ENCODE results near the gene ARHGEF19. TPM values are rescaled to one million over a fixed set of nuclear protein-coding genes. Genes with fewer than 3 reads are reported as not detected.

The ARHGEF19 gene
- total and polyA plus RNA-seq, 9 of the 15 experiments (the other 6 are each of a cell fraction or from before 2014, with no cell fraction given) = 0.73 to 21.0 (median 5.2) TPM

GRCh38 chr1:16173447-16174260 lies 38.8 kb downstream of the ARHGEF19 start (continued):
- peak; percentile 80; the same call in 1 of the 2 replicates for TF ChIP-seq ARID3B (CRISPR knock-in tag; IDR thresholded peaks at IDR 0.05; ENCODE audit: borderline replicate concordance)
- TF ChIP-seq FOXM1 (IDR thresholded peaks at IDR 0.05; ENCODE audit: low read depth) = no peak
- TF ChIP-seq FOXM1 (CRISPR knock-in tag; IDR thresholded peaks at IDR 0.05; ENCODE audit: low read depth) = 0 out of 2 replicates have a peak, but pooled peaks have one; percentile 52
- no peak for TF ChIP-seq TAL1 (IDR thresholded peaks at IDR 0.05)

- no peak overlapping the region for H3K4me3 ChIP-seq
- peak overlapping the region; percentile 95 for H2AFZ ChIP-seq (ENCODE audit: low read depth, low read length)
- no TSS peak for BruUV-seq (replicated peaks)
- H4K20me1 ChIP-seq (replicated peaks; ENCODE audit: control insufficient read depth, insufficient read depth, low read length) = no peaks in the 10 kb centered on the region
- FAIRE-seq (peak; percentile 97), ATAC-seq (peak; percentile 82), DNase-seq (ENCODE audit: extremely low read depth in 1 of 4, low spot score in 3 of 4) (peak; percentile 59 to 85 (median 72))
- no peaks in the 10 kb centered on the region for H3K9me1 ChIP-seq (ENCODE audit: control insufficient read depth, insufficient read depth, low read length)
- H3K36me3 ChIP-seq (ENCODE audit: control insufficient read depth, insufficient read depth, low read length) = no peaks in the 10 kb centered on the region
- peak overlapping the region; percentile 85 for H3K27ac ChIP-seq (ENCODE audit: extremely low read depth, low read depth, low read length)
- no peaks in the 10 kb centered on the region for H3K27me3 ChIP-seq (ENCODE audit: control insufficient read depth in 2 of 2, insufficient read depth in 2 of 2, low read length in 2 of 2)
- H3K9ac ChIP-seq (ENCODE audit: insufficient read depth in 1 of 2, low read depth in 2 of 2, low read length in 2 of 2) = peak overlapping the region; percentile 72 to 92
- H3K4me1 ChIP-seq (replicated peaks in 1 of 2; ENCODE audit: control insufficient read depth in 2 of 2, insufficient read depth in 2 of 2, low read length in 2 of 2) = peaks cover 41 to 58% of the 10 kb centered on the region in 2 experiments
- intact Hi-C loops (cut with micrococcal nuclease) (no loop called here), in situ Hi-C loops (cut with MboI) (no loop called here)
- CTCF ChIA-PET (ENCODE audit: low intra/inter-chr PET ratio) = no interaction called here
- POLR2A ChIA-PET = interaction anchor here (0.8 to 1.3 kb wide), 3 partner anchors 10 to 90 kb away, joined by 3 read pairs; no protein-coding TSS in a partner anchor
- no peaks in the 10 kb centered on the region for H3K9me3 ChIP-seq (replicated peaks; ENCODE audit: control insufficient read depth, insufficient read depth, low read depth, low read length)
- peak overlapping the region; percentile 75 for H3K4me2 ChIP-seq (ENCODE audit: insufficient read depth, low read length)
- H3K79me2 ChIP-seq (ENCODE audit: control insufficient read depth, insufficient read depth, low read length) = no peaks in the 10 kb centered on the region
- WGBS (ENCODE audit: insufficient coverage, low coverage, missing lambda C conversion rate) = 2% methylated on average over 13 of the region's 14 CpGs
- TF ChIP-seq ZKSCAN8 (CRISPR knock-in tag; IDR thresholded peaks at IDR 0.05) (no peak), SOX6 (IDR thresholded peaks at IDR 0.05) (peak; percentile 81), MCM5 (IDR thresholded peaks at IDR 0.05; ENCODE audit: low read depth) (no peak), RNF2 (IDR thresholded peaks at IDR 0.05) (no peak), BACH1 (tag; IDR thresholded peaks at IDR 0.05) (no peak), RFX7 (CRISPR knock-in tag; IDR thresholded peaks at IDR 0.05) (no peak), NFYB (IDR thresholded peaks at IDR 0.05; ENCODE audit: extremely low read depth, insufficient read length) (no peak), POLR2A (conservative IDR thresholded peaks at IDR 0.05) (peak; percentile 64), FOXA1 (IDR thresholded peaks at IDR 0.05; ENCODE audit: borderline replicate concordance) (no peak), COPS2 (conservative IDR thresholded peaks at IDR 0.05) (no peak), SP2 (IDR thresholded peaks at IDR 0.05; ENCODE audit: extremely low read depth, low read depth, low read length, poor library complexity, severe bottlenecking) (no peak), GABPB2 (CRISPR knock-in tag; conservative IDR thresholded peaks at IDR 0.05) (no peak), HNRNPUL1 (IDR thresholded peaks at IDR 0.05; ENCODE audit: low read length) (no peak), SMARCC2 (IDR thresholded peaks at IDR 0.05; ENCODE audit: low read depth) (peak; percentile 74)
Measured at GRCh38 chr1:16172964-16173446, 39.4 kb downstream of the ARHGEF19 start.

Data from K562 (cell line).